ENCODE results near the gene DENND1A.

The DENND1A gene

DNA sequence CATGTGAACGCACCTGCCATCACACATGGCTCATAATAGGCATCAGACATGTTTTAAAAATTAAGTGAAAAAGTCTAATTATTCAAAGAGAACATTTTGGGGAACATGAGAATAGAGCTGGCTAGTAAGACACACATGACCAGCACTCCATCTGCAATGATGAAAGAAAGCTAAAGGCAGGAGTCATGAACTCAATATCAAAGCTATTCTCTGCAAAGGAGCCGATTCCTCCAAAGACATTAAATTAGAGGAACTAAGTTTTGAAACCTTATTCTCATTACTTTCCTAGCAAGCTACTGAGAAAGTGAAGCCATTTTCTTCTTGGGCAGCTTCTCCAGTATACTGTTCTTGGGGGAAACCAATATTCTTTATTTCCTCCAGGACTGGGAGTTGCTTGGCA lies 401.9 kb downstream of the DENND1A start:
- no peak for DNase-seq (ENCODE audit: low spot score)

GRCh38 chr9:123525957-123526356 lies 404.0 kb downstream of the DENND1A start:
- no peak for DNase-seq (ENCODE audit: low spot score)

- DNase-seq (ENCODE audit: low spot score): no peak
Observed at GRCh38 chr9:123525424-123525823, 404.5 kb downstream of the DENND1A start.

DNA sequence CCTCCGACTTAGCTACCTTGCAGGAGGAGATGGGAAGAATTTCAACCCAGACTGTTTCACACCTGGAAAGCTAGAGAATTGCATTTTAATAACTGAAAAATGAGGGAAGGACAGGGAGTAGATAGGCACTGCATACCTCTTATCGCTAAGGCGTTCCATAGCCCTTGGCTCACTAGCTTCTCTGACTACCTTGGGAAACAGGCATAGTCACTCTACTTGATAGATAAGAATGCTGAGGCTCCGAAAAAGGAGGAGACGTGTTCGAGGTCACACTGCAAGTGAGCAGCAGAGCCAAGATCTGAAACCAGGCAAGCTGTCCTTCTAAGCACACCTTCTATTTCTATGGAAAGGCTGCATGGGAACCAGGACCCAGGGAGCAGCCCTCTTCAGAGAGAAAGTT lies 405.1 kb downstream of the DENND1A start:
- DNase-seq (ENCODE audit: low spot score): no peak

DNA sequence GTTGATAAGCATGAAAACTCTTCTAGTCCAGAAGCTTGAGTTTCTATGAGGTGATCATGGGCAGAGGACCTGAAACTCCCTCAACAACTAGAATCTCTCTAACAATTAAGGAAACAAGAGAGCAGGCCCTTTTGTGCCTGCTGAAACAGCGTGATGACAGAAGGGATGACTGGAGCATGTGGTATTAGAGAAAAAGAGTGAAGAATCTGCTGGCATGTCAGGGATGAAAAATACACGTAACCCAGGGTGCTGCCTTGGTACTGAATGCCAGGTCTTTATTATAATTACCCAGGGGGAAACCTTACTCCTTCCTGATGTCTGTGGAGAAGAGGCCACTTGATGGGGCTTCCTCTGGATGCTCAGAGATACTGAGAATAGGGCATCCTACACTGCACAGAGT lies 406.1 kb downstream of the DENND1A start:
- DNase-seq (ENCODE audit: low spot score): no peak

- no peak for DNase-seq (ENCODE audit: low spot score)
Observed at GRCh38 chr9:123523001-123523400, 406.9 kb downstream of the DENND1A start.

GRCh38 chr9:123522251-123522650 lies 407.7 kb downstream of the DENND1A start:
- DNase-seq (ENCODE audit: low spot score): no peak

GRCh38 chr9:123518338-123518737 lies 411.6 kb downstream of the DENND1A start:
- DNase-seq (ENCODE audit: low spot score): no peak

- no peak for DNase-seq (ENCODE audit: low spot score)
Observed at GRCh38 chr9:123517512-123517911, 412.4 kb downstream of the DENND1A start.

DNA sequence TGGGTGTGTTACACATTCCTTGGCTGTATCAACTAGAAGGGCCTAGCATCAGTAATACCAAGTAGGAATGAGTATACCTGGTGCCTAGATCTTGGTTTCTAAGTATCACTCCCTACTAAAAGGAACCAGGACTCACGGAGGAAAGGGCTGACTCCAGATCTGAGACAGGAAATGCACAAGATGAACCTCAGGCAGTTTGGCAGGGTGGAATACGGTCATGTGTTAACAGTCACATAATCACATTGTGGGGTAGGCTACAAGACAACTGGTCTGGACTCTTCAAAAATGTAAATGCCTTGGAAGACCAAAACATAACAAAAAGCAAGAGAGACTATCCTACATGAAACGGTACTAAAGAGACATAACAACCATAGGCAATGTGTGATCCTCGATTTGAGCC lies 415.2 kb downstream of the DENND1A start:
- no peak for DNase-seq (ENCODE audit: low spot score)

GRCh38 chr9:123513554-123513953 lies 416.4 kb downstream of the DENND1A start:
- DNase-seq (ENCODE audit: low spot score): no peak

DNA sequence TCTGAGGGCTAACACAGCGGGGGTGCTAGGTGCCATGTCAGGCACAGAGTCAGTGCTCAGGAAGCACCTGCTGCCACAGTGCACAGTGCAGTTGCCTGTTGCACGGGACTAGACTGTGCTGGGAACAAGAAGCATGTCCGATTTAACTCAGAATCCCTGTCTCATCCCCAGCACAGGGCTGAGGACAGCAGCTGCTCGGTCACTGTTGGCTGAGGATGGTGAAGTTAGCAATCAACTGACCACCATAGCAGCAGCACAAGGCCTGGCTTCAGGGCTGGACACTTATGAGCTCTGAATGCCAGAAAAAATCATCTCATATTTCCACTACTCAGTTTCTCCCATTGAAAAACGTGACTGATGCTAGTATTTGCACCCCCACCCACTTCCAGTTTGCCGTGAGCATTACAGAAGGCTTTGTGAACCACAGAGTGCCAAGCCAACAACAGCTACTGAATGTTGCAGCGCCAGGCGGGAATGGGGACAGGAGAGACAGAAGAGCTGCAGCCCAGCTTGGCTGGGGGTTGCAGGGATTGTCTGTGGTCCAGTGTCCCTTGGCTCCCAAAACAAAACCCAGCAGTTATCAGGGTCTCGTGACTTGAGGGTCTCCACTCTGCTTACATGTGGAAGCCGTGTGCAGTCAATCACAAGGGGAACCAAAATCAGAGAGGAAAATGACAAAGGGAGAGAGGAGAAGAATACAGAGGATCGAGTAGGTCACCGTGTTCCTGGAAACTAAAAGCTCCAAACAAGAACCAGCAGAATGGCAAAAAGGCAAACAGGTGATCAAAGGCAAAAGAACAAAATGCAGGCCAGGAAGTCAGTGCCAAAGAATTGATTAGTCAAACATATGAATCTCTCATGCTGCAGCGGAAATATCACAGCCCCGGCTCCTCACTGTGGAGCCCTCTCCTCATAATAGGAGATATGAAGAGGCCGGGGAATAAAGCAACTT lies 418.3 kb downstream of the DENND1A start:
- no peak for DNase-seq (ENCODE audit: low spot score)

GRCh38 chr9:123509646-123510045 lies 420.3 kb downstream of the DENND1A start:
- no peak for DNase-seq (ENCODE audit: low spot score)

DNA sequence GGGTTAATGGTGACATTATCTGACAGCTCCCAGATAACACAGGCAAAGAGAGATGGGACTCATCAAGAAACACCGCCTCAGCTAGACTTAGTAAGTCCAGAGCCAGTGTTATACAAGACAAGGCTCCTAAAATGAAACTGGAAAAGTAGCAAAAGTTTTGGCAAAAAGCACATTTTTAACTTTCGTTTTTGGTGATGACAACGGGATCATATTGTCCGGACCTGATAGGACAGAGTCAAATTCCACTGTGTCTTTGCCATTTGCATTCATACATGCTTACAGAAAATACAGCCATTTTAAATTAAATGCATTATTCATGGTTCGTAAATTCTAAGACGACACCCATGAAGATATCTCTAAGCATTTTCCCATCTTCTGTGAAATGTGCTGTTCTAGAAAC lies 421.9 kb downstream of the DENND1A start:
- no peak for DNase-seq (ENCODE audit: low spot score)

DNA sequence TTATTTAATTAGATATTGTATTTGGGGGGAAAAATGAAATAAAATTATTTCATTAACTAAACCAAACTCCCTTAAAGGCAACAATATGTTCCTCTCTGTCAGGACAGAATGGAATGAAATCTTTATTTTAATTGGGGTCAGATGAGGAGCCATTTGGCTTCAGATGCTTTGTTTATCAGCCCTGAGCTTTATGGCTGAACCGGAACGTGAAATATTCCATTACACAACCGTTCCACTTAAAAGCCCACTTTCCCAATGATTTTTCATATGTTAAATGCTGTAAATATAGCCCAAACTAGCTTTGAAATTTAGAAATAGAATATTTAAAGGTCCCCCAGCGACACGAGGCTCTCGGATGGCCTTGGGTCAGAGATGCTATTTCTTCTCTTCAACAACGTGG lies 424.4 kb downstream of the DENND1A start:
- DNase-seq (ENCODE audit: low spot score): no peak

DNA sequence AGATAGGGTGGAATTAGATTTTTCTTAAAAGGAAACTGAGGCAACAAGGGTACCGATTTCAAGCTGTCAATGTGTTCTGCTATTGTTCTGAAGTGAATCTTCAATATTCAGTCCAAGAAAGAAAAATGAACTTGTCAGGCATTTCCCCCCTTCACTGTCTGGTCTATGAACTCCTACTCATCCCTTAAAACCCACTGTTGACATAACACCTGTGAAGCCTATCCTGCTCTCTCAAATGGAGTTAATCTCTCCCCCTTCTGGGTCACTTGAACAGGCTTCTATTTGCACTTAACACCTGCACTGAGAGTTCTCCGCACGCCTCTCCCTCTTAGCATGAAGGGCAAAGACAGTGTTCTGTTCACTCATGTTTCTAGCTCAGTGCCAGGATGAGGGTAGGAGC lies 429.6 kb downstream of the DENND1A start:
- DNase-seq (ENCODE audit: low spot score): no peak

DNA sequence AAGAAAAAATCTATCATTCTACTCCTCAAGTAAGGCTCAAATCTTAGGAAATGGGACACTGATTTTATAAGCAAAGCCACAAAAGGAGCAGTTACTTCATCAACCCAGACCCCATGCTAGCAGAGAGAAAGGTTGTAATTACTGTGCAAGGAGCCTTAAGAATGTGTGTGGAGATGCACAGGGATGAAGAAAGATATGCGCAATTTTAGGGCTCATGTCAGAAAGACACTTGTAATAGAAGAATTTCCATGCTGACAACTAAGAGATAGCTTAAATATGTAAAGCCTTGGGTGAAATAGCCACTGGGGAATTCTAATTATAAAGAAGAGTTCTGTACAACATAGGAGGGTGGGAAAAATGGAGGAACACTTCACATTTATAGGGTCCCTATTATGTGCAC lies 432.1 kb downstream of the DENND1A start:
- DNase-seq (ENCODE audit: low spot score): no peak

DNA sequence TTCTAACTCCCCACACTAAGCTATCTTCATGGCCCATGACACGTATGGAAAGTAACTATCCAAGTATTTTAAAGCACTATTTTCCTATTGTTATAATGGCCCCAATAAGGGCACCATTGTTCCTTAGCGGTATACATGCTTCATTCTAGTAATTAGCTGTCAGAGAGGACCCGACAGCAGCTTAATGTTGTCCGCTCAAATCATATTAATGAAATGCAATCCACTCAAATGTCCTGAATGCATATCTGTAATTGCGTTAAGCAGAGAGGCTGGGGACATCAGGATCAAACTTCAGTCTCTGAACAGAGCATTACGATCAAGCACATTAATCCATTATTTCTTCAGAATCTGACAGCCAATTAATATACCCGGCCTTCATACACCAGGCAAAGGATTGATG lies 434.2 kb downstream of the DENND1A start:
- DNase-seq (ENCODE audit: low spot score): no peak

DNA sequence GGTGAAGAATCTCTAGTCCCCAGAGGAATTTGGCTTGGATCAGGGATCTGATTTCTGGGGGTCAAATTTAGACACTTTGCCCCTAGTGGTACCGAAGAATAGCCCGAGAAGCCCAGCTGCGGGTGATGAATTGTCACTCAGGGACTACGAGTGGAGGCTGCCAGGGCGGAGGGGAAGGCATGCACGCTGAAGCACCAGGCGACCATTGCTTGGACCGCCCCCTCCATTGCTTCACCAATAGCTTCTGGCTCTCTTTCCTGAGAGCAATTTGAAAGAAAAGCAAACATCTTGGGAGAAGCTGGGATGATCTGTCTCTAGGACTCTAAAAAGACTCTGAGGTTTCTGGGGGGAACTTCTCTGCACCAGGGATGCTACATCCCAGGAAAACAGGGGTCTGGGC lies 436.3 kb downstream of the DENND1A start:
- no peak for DNase-seq (ENCODE audit: low spot score)

GRCh38 chr9:123490688-123491087 lies 439.2 kb downstream of the DENND1A start:
- DNase-seq (ENCODE audit: low spot score): no peak

DNA sequence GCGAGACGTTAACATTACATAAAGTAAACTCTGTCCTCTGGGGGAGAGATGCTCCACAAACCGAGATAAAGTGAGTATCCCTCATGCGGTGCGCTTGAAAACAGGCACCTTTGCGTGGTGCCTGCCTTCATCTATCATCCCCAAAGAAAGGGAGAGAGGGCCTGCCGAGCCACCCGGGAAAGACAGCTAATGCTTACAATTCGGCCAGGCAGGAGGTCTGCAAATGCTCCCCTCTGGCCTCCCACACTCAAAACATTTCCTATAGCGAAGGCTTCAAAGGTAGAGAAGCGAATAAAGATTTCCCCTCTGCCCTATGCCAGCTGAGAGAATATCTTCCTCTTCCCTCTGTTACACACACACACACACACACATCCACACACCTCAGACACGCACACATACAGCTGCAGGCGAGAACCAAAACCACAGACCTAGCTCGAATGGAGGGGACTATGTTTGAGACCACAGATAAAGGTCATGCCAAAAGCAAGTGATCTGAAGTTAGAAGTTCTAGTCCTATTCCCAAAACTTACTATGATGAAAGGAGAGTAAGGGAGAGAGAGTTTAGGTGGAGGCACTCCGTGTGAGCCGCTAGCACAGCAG lies 441.1 kb downstream of the DENND1A start:
- DNase-seq (ENCODE audit: low spot score): no peak

DNA sequence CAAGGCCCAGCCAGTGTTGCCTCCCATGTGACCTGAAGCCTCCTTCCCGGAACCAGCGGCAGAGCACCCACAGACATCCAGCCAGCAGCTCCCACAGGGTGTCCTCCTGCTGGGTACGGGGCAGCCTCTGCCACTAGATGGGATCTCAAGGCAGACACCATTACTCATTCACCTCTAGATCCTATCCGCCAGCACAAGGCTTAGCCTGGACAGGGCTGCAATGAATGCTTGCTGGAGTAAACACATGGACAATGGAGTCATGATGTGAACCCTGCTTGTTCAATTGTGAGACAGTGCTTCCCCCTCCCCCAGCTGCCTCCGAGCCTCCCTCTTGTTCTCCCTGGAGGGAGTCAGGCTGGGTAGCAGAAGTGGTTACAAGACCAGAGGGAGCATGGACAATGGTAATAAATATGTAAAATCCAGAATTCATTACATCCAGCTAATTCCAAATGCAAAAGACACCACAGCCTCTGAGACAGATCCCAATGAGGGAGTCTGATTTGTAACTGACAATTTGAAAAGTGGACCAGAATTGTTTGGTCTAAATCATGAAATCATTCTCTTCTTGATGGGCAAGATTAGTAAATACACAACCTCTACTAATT lies 441.9 kb downstream of the DENND1A start:
- DNase-seq (ENCODE audit: low spot score): no peak

DNA sequence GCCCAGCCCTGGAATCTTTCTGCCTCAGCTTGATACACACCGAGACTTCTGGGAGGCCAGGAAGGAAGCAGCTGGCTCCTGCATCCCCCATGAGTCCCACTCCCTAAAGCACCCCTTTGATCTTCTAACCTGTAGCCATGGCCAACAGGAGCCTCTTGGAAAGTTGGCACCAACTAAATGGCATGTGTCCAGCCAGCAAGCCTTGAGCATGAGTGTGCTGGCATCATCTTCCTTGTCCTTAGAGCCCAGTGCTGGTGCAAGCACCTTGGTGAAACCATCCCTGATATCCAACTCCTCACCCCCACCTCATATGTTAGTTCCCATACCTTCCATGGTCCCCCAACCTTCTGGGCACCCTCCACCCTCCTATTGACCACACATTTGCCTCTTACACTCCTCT lies 443.5 kb downstream of the DENND1A start:
- no peak for DNase-seq (ENCODE audit: low spot score)
